Mesendoderm (in vitro differentiated cells): Measurements from ENCODE around the gene BPIFB2.

Experiments used
- DNase-seq: peaks from one replicate; pipeline ENCODE4 v3.0.0; 2013
- H2AK5ac ChIP-seq: 2 replicates; pipeline ENCODE4 v1.6.1; 2013; ENCODE audit warnings: low read length, inconsistent platforms
- H2BK120ac ChIP-seq: 2 replicates; pipeline ENCODE4 v1.6.1; 2013; ENCODE audit warnings: low read depth, mild to moderate bottlenecking, low read length, moderate library complexity, mixed read lengths
- H2BK15ac ChIP-seq: replicated peaks from 2 replicates; pipeline ENCODE4 v1.6.1; 2013; ENCODE audit warnings: low read depth, mild to moderate bottlenecking, moderate library complexity
- H2BK5ac ChIP-seq: 2 replicates; pipeline ENCODE4 v1.6.1; 2013; ENCODE audit warnings: low read length, inconsistent platforms
- H3K18ac ChIP-seq: 2 replicates; pipeline ENCODE4 v1.6.1; 2013; ENCODE audit warnings: mild to moderate bottlenecking, low read length, mixed read lengths
- H3K23ac ChIP-seq: one replicate; pipeline ENCODE4 v1.6.1; 2013; ENCODE audit warnings: low read length
- H3K27ac ChIP-seq: 2 replicates; pipeline ENCODE4 v1.5.1; 2013; ENCODE audit warnings: low read depth, mild to moderate bottlenecking, inconsistent platforms, low read length, moderate library complexity
- H3K27me3 ChIP-seq: 2 replicates; pipeline ENCODE4 v1.6.1; 2013; ENCODE audit warnings: low read length, control low read depth, mild to moderate bottlenecking, inconsistent platforms; ENCODE audit not compliant: insufficient read depth, poor library complexity
- H3K36me3 ChIP-seq: 2 replicates; pipeline ENCODE4 v1.6.1; 2013; ENCODE audit warnings: low read length, inconsistent platforms; ENCODE audit not compliant: control insufficient read depth, insufficient read depth
- H3K4ac ChIP-seq: one replicate; pipeline ENCODE4 v1.6.1; 2013; ENCODE audit warnings: low read depth, mild to moderate bottlenecking, low read length, moderate library complexity
- H3K4me1 ChIP-seq: 2 replicates; pipeline ENCODE4 v1.6.1; 2013; ENCODE audit warnings: low read depth, low read length, inconsistent platforms; ENCODE audit not compliant: control insufficient read depth
- H3K4me2 ChIP-seq: 2 replicates; pipeline ENCODE4 v1.6.1; 2013; ENCODE audit warnings: low read length
- H3K4me3 ChIP-seq: 2 replicates; pipeline ENCODE4 v1.5.1; 2013; ENCODE audit warnings: mild to moderate bottlenecking, low read length
- H3K56ac ChIP-seq: one replicate; pipeline ENCODE4 v1.6.1; 2013; ENCODE audit warnings: low read length
- H3K79me1 ChIP-seq: 2 replicates; pipeline ENCODE4 v1.6.1; 2013; ENCODE audit warnings: low read length, inconsistent platforms
- H3K79me2 ChIP-seq: 2 replicates; pipeline ENCODE4 v1.6.1; 2013; ENCODE audit warnings: mild to moderate bottlenecking, low read length; ENCODE audit not compliant: control insufficient read depth, insufficient read depth
- H3K9ac ChIP-seq: 2 replicates; pipeline ENCODE4 v1.6.1; 2013; ENCODE audit warnings: low read length, inconsistent platforms
- H4K5ac ChIP-seq: one replicate; pipeline ENCODE4 v1.6.1; 2013; ENCODE audit warnings: low read length
- H4K8ac ChIP-seq: one replicate; pipeline ENCODE4 v1.6.1; 2013; ENCODE audit warnings: low read depth, mild to moderate bottlenecking, control low read depth, low read length, moderate library complexity
- WGBS: extraction: QIAGEN DNeasy Blood & Tissue Kit; methylation state at CpG from one replicate; pipeline ENCODE4 v1.1.7; 2013; ENCODE audit warnings: low lambda C conversion rate, missing lambda C conversion rate; ENCODE audit not compliant: insufficient coverage; ENCODE audit errors: extremely low coverage; 5-methylcytosine and 5-hydroxymethylcytosine counted together

BPIFB2 gene

DNA sequence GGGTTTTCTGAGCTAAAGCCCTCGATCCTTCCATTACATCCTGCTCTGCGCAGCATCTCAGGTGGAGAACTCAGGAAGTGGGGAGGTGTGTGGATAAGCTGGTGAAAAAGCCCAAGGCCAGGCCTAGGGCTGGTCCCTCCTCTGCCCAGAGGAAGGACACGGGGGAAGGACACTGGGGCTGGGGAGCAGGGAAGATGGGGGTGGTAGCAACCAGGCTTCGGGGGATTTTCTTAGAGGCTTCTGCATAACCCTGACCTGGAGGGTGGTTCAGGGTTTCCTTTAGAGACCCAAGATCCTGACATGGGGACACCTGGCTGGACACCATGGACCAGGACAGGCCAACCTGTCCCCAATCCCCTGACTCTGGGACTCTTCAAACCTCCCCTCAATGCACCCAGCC, 41.1 kb upstream of the BPIFB2 start:
- H3K79me2 ChIP-seq = no peaks in the 10 kb centered on the region
- no peak overlapping the region for H4K5ac ChIP-seq
- no peak overlapping the region for H3K27ac ChIP-seq
- no peak overlapping the region for H3K4me3 ChIP-seq
- no peak overlapping the region for H4K8ac ChIP-seq
- H2AK5ac ChIP-seq = peak overlapping the region; percentile 59
- peaks cover 2% of the 10 kb centered on the region for H3K4me1 ChIP-seq
- H3K56ac ChIP-seq = no peak overlapping the region
- H2BK120ac ChIP-seq = no peak overlapping the region
- no peaks in the 10 kb centered on the region for H3K36me3 ChIP-seq
- no peak overlapping the region for H3K9ac ChIP-seq
- H3K4ac ChIP-seq = no peak overlapping the region
- no peak overlapping the region for H3K23ac ChIP-seq
- peak overlapping the region; percentile 7 for H3K18ac ChIP-seq
- no peak overlapping the region for H2BK15ac ChIP-seq
- H3K27me3 ChIP-seq = no peaks in the 10 kb centered on the region
- no CpG with 5 or more reads among the region's 4 CpGs for WGBS
- no peak overlapping the region for H2BK5ac ChIP-seq
- H3K4me2 ChIP-seq = no peak overlapping the region
- no peak for DNase-seq
- H3K79me1 ChIP-seq = no peaks in the 10 kb centered on the region

DNA sequence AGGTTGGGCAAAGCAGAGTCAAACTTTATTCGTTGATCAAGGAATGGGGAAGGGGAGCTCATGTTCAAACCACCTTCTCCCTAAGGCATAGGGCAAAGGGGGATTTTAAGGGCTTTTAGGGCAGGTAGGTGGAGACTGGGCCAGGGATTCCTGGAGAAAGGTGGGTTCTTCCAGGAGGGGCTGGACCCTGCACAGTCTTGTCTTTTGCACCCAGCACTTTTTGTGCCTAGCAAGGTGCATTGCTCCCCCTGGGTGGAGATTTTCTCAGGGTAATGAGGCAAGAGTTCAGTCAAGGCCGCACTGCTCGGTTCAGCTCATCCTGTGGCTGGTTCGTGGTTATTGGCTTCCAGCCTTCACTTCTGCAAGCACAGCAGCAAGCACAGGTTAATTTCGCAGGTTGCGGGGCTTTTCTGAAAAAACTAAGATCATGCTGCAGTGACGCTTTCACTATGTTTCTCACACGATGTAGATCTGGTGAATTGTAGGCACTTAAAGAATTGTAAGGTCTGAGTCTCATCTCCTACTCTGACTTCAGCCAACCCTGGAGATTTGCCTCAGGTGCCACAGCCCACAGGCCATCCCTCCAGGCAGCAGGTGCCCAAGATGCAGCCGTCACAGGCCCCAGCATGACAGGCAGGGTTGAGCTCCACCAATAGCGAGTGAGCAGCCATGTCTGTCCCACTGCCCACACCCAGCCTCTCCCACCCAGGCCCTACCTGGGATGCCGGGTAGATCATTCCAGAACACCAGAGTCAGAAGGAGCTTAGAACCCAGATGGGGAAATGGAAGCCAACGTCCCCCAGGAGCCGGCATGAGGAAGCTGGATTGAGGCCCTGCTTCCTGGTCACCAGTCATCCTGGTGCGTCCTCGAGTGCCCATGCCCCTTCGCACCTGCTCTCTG, 40.4 kb upstream of the BPIFB2 start:
- H2AK5ac ChIP-seq = peak overlapping the region; percentile 59
- H3K79me1 ChIP-seq = no peaks in the 10 kb centered on the region
- no peak overlapping the region for H4K5ac ChIP-seq
- no peak overlapping the region for H2BK15ac ChIP-seq
- no peak overlapping the region for H3K4me3 ChIP-seq
- no peak overlapping the region for H3K4ac ChIP-seq
- H3K18ac ChIP-seq = peak overlapping the region; percentile 7
- H3K56ac ChIP-seq = peak overlapping the region; percentile 43
- no peak for DNase-seq
- no peak overlapping the region for H3K4me2 ChIP-seq
- H2BK5ac ChIP-seq = no peak overlapping the region
- no peak overlapping the region for H2BK120ac ChIP-seq
- H3K23ac ChIP-seq = no peak overlapping the region
- no peak overlapping the region for H4K8ac ChIP-seq
- peaks cover 9% of the 10 kb centered on the region for H3K4me1 ChIP-seq
- no CpG with 5 or more reads among the region's 16 CpGs for WGBS
- H3K36me3 ChIP-seq = no peaks in the 10 kb centered on the region
- H3K27ac ChIP-seq = no peak overlapping the region
- no peak overlapping the region for H3K9ac ChIP-seq
- H3K27me3 ChIP-seq = no peaks in the 10 kb centered on the region
- H3K79me2 ChIP-seq = no peaks in the 10 kb centered on the region

DNA sequence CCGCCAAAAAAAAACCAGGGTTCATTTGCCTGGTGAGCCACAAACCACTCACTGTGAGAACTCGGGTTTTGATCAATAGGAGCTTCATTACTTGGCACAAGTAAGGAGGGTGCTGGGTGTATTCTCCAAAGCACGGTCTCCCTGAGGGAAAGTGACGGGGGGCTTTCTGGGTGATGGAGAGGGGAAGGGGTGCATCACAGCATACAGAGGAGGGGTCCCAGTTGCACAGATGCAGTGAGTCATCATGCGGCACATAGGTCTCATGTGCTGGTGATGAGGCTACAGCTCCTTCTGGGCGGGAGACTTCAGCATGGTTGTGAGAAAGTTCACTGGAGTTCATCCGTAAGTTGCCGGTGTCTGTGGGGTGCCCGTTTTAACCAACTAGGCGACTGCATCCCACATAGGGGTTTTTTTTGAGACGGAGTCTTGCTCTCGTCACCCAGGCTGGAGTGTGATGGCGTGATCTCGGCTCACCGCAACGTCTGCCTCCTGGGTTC, 39.5 kb upstream of the BPIFB2 start:
- Histone ChIP-seq H2BK5ac (no peak overlapping the region), H3K27me3 (no peaks in the 10 kb centered on the region), H3K4ac (no peak overlapping the region), H3K4me1 (peaks cover 11% of the 10 kb centered on the region), H3K56ac (no peak overlapping the region), H3K79me1 (no peaks in the 10 kb centered on the region), H3K4me3 (no peak overlapping the region), H3K36me3 (no peaks in the 10 kb centered on the region), H3K18ac (no peak overlapping the region), H3K4me2 (no peak overlapping the region), H3K27ac (no peak overlapping the region), H4K5ac (no peak overlapping the region), H2BK15ac (no peak overlapping the region), H3K9ac (no peak overlapping the region), H3K23ac (no peak overlapping the region), H3K79me2 (no peaks in the 10 kb centered on the region), H2BK120ac (no peak overlapping the region), H4K8ac (no peak overlapping the region), H2AK5ac (peak overlapping the region; percentile 77)
- no peak for DNase-seq
- WGBS = no CpG with 5 or more reads among the region's 16 CpGs

DNA sequence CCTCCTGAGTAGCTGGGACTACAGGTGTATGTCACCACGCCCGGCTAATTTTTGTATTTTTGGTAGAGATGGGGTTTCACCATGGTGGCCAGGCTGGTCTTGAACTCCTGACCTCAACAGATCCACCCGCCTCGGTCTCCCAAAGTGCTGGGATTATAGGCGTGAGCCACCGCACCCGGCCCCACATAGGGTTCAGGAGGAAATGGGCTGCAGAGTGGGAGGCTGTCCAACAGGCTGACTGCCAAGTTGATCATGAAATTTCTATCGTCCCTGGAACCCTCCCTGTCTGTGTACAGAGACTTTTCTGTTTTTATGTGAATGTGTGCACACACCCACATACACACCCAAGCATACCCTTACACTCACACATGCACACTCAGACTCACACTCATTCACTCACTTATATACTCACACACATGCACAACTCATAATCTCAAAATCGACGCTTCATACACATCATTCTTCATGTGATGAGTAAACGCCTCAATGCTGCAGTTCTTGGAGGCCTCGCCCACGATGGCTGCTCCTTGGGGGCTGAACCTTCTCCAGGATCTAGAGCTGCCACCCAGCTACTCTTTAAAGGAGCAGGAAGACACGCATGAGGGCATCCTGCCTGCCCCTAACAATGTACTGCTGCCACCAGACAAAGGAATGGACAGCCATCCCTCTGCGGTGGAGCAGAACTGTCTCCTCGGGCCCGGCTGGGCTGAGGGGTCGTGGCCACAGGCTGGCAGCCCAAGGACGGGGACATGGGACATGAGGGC, 38.8 kb upstream of the BPIFB2 start:
- H3K36me3 ChIP-seq = no peaks in the 10 kb centered on the region
- DNase-seq = no peak
- H3K79me2 ChIP-seq = no peaks in the 10 kb centered on the region

DNA sequence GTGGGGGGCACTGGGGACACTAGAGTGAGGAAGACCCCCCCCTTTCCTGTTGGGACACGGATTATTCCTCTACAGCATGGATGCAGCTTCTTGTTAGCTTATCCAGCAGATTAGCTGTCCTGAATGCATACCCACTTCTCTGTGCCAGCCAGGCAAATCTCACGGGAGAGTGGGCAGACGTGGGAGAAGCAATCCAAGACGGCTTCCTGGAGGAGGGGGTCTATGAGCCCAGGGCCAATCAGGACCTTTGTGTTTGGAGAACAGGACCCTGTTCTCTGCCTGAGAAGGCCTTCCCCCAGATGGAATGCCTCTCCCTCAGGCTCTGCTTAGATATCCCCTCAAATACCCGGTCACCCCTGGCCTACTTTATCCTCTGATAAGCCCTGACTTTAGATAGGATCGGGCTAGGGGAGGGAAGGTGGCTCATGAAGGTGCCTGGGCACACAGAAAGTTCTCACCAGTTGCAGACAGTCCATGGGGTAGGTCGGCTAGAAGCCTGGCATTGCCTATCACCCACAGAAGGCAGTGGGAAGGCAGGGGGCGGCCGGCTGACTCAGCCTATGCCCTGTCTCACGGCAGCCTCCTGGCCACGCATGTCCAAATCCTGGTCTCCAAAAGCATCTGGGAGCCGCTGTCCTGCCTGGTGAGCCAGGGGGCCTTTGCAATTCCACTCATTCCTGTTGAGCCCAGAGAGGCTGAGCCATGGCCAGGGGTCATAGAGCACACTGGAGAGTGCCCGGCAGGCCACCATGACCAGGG, 38.0 kb upstream of the BPIFB2 start:
- H2BK15ac ChIP-seq = no peak overlapping the region
- no peak overlapping the region for H3K9ac ChIP-seq
- peak overlapping the region; percentile 22 for H3K18ac ChIP-seq
- no peaks in the 10 kb centered on the region for H3K79me2 ChIP-seq
- H3K56ac ChIP-seq = peak overlapping the region; percentile 89
- no peaks in the 10 kb centered on the region for H3K27me3 ChIP-seq
- no peak overlapping the region for H4K8ac ChIP-seq
- no peaks in the 10 kb centered on the region for H3K36me3 ChIP-seq
- H2BK120ac ChIP-seq = peak overlapping the region; percentile 78
- peak overlapping the region; percentile 52 for H2BK5ac ChIP-seq
- no peak overlapping the region for H3K4me3 ChIP-seq
- peak overlapping the region; percentile 87 for H3K4ac ChIP-seq
- H3K23ac ChIP-seq = no peak overlapping the region
- no peak overlapping the region for H3K4me2 ChIP-seq
- DNase-seq = no peak
- no peak overlapping the region for H3K27ac ChIP-seq
- H3K79me1 ChIP-seq = no peaks in the 10 kb centered on the region
- WGBS = no CpG with 5 or more reads among the region's 13 CpGs
- peaks cover 18% of the 10 kb centered on the region for H3K4me1 ChIP-seq
- H2AK5ac ChIP-seq = peak overlapping the region; percentile 43
- no peak overlapping the region for H4K5ac ChIP-seq

More for the DNA sequence above, 38.8 kb upstream of the BPIFB2 start:
- no peaks in the 10 kb centered on the region for H3K27me3 ChIP-seq
- H2BK5ac ChIP-seq = peak overlapping the region; percentile 3
- H2BK120ac ChIP-seq = peak overlapping the region; percentile 17
- H4K5ac ChIP-seq = no peak overlapping the region
- no peak overlapping the region for H3K27ac ChIP-seq
- H3K4me1 ChIP-seq = peaks cover 13% of the 10 kb centered on the region
- no peak overlapping the region for H4K8ac ChIP-seq
- no peak overlapping the region for H3K9ac ChIP-seq
- H3K4me2 ChIP-seq = no peak overlapping the region
- H2AK5ac ChIP-seq = peak overlapping the region; percentile 43
- H3K56ac ChIP-seq = peak overlapping the region; percentile 47
- H3K4ac ChIP-seq = peak overlapping the region; percentile 87
- no peak overlapping the region for H3K23ac ChIP-seq
- no peaks in the 10 kb centered on the region for H3K79me1 ChIP-seq
- no peak overlapping the region for H3K4me3 ChIP-seq
- peak overlapping the region; percentile 22 for H3K18ac ChIP-seq
- H2BK15ac ChIP-seq = no peak overlapping the region
- 100% methylated on average over 2 of the region's 19 CpGs for WGBS
